Keratinocyte (primary cell): ENCODE measurements around the gene CCDC148.

Experiments used
- CTCF ChIP-seq, 3 experiments: IDR thresholded peaks in 1 of 3; conservative IDR thresholded peaks in 1 of 3; optimal IDR thresholded peaks in 1 of 3; 2 replicates in 2 of 3; 3 replicates in 1 of 3; pipeline versions ENCODE3 to v1.5.1; 2011; ENCODE audit warnings: low read length in 3 of 3, mild to moderate bottlenecking in 3 of 3, moderate library complexity in 2 of 3, control low read depth in 1 of 3, inconsistent platforms in 1 of 3; ENCODE audit not compliant: insufficient read depth in 2 of 3; ENCODE audit errors: extremely low read depth in 1 of 3
- EZH2 ChIP-seq: IDR thresholded peaks from one replicate; pipeline ENCODE4 v1.6.1; 2012; ENCODE audit warnings: inconsistent platforms, mild to moderate bottlenecking, low read length, moderate library complexity

- TF ChIP-seq CTCF (optimal IDR thresholded peaks at IDR 0.05 in 1 of 3, IDR thresholded peaks at IDR 0.05 in 1 of 3, conservative IDR thresholded peaks at IDR 0.05 in 1 of 3; ENCODE audit: extremely low read depth in 1 of 3, insufficient read depth in 2 of 3, low read length in 3 of 3), result no peak
- TF ChIP-seq EZH2, result no peak
Measured at GRCh38 chr2:158495175-158495574, 38.6 kb upstream of the CCDC148 start.
